ENCODE measurements around the gene AQP10.

The AQP10 gene

GRCh38 chr1:154358519-154358918 lies 37.6 kb downstream of the AQP10 start:
- TF ChIP-seq USF1 (IDR thresholded peaks at IDR 0.05) = no peak
- no peak for TF ChIP-seq RAD21 (IDR thresholded peaks at IDR 0.05; ENCODE audit: low read depth)
- no peak for TF ChIP-seq REST (IDR thresholded peaks at IDR 0.05; ENCODE audit: low read depth)
- TF ChIP-seq EGR1 (IDR thresholded peaks at IDR 0.05) = no peak
- TF ChIP-seq TEAD4 (IDR thresholded peaks at IDR 0.05) = no peak

GRCh38 chr1:154360288-154360687 lies 39.4 kb downstream of the AQP10 start:
- TF ChIP-seq TAF1 (IDR thresholded peaks at IDR 0.05; ENCODE audit: low read depth) = no peak
- TF ChIP-seq TCF12 (IDR thresholded peaks at IDR 0.05; ENCODE audit: low read depth) = no peak
- TF ChIP-seq CEBPB (IDR thresholded peaks at IDR 0.05) = no peak
- TF ChIP-seq USF1 (IDR thresholded peaks at IDR 0.05) = no peak
- no peak for TF ChIP-seq TEAD4 (IDR thresholded peaks at IDR 0.05)
- no peak for TF ChIP-seq RAD21 (IDR thresholded peaks at IDR 0.05; ENCODE audit: low read depth)
- no peak for TF ChIP-seq YY1 (IDR thresholded peaks at IDR 0.05; ENCODE audit: low read depth)
- TF ChIP-seq EGR1 (IDR thresholded peaks at IDR 0.05) = no peak
- no peak for TF ChIP-seq REST (IDR thresholded peaks at IDR 0.05; ENCODE audit: low read depth)
- TF ChIP-seq ZBTB7A (IDR thresholded peaks at IDR 0.05; ENCODE audit: low read depth) = no peak
- TF ChIP-seq FOXM1 (IDR thresholded peaks at IDR 0.05; ENCODE audit: borderline replicate concordance, low read depth) = no peak
- no peak for TF ChIP-seq CREB1 (IDR thresholded peaks at IDR 0.05; ENCODE audit: low read depth)
- TF ChIP-seq EP300 (IDR thresholded peaks at IDR 0.05; ENCODE audit: borderline replicate concordance) = no peak
- no peak for TF ChIP-seq NFIC (IDR thresholded peaks at IDR 0.05)
- no peak for TF ChIP-seq MAX (IDR thresholded peaks at IDR 0.05)

GRCh38 chr1:154361357-154361756 lies 40.5 kb downstream of the AQP10 start:
- TF ChIP-seq EP300 (IDR thresholded peaks at IDR 0.05; ENCODE audit: borderline replicate concordance) (no peak), RAD21 (IDR thresholded peaks at IDR 0.05; ENCODE audit: low read depth) (no peak), MAX (IDR thresholded peaks at IDR 0.05) (no peak), ZBTB7A (IDR thresholded peaks at IDR 0.05; ENCODE audit: low read depth) (no peak), TCF12 (IDR thresholded peaks at IDR 0.05; ENCODE audit: low read depth) (no peak), REST (IDR thresholded peaks at IDR 0.05; ENCODE audit: low read depth) (no peak), TEAD4 (IDR thresholded peaks at IDR 0.05) (no peak)

GRCh38 chr1:154371436-154371835 lies 50.5 kb downstream of the AQP10 start:
- no peak for TF ChIP-seq EP300 (IDR thresholded peaks at IDR 0.05; ENCODE audit: borderline replicate concordance)
- no peak for TF ChIP-seq TCF12 (IDR thresholded peaks at IDR 0.05; ENCODE audit: low read depth)
- TF ChIP-seq USF1 (IDR thresholded peaks at IDR 0.05) = no peak
- no peak for TF ChIP-seq REST (IDR thresholded peaks at IDR 0.05; ENCODE audit: low read depth)
- no peak for TF ChIP-seq CREB1 (IDR thresholded peaks at IDR 0.05; ENCODE audit: low read depth)
- no peak for TF ChIP-seq NFIC (IDR thresholded peaks at IDR 0.05)
- TF ChIP-seq TEAD4 (IDR thresholded peaks at IDR 0.05) = no peak

Data from Ishikawa (cell line).